MM.1S (cell line): Measurements from ENCODE around the gene IL1RAPL1.

ENCODE experiments used
- DNase-seq: peaks from one replicate; pipeline ENCODE4 v3.0.0-alpha.2; 2015
- H2AFZ ChIP-seq: fragments of 300-600 bp; sonication (generic); 2 replicates; pipeline ENCODE4 v1.6.0; 2016; ENCODE audit warnings: antibody characterized with exemption, low read length
- H3F3A ChIP-seq: fragments of 300-600 bp; sonication (generic); 2 replicates; pipeline ENCODE4 v1.6.1; 2016; ENCODE audit warnings: mild to moderate bottlenecking, antibody characterized with exemption, low read length, moderate library complexity, mixed read lengths; ENCODE audit not compliant: insufficient read depth
- H3K27ac ChIP-seq: fragments of 300-600 bp; sonication (generic); 2 replicates; pipeline ENCODE4 v1.5.1; 2016; ENCODE audit warnings: mild to moderate bottlenecking, low read length
- H3K27me3 ChIP-seq: fragments of 300-600 bp; sonication (generic); replicated peaks from 2 replicates; pipeline ENCODE4 v1.6.0; 2016; ENCODE audit warnings: low read length; ENCODE audit not compliant: insufficient read depth
- H3K36me3 ChIP-seq: fragments of 300-600 bp; sonication (generic); replicated peaks from 2 replicates; pipeline ENCODE4 v1.6.1; 2016; ENCODE audit warnings: mild to moderate bottlenecking, low read length, mixed read lengths; ENCODE audit not compliant: insufficient read depth
- H3K4me1 ChIP-seq: fragments of 300-600 bp; sonication (generic); 2 replicates; pipeline ENCODE4 v1.6.1; 2016; ENCODE audit warnings: low read length, mixed read lengths
- H3K4me2 ChIP-seq: fragments of 300-600 bp; sonication (generic); 2 replicates; pipeline ENCODE4 v1.6.0; 2016; ENCODE audit warnings: low read depth, low read length
- H3K4me3 ChIP-seq: fragments of 300-600 bp; sonication (generic); 2 replicates; pipeline ENCODE4 v1.5.1; 2016; ENCODE audit warnings: low read length, mixed read lengths
- H3K79me2 ChIP-seq: fragments of 300-600 bp; sonication (generic); 2 replicates; pipeline ENCODE4 v1.6.1; 2016; ENCODE audit warnings: mixed run types, low read length, mixed read lengths
- H3K9ac ChIP-seq: fragments of 300-600 bp; sonication (generic); 2 replicates; pipeline ENCODE4 v1.6.1; 2016; ENCODE audit warnings: low read length, mixed read lengths
- H3K9me2 ChIP-seq: fragments of 300-600 bp; sonication (generic); replicated peaks from 2 replicates; pipeline ENCODE4 v1.6.1; 2016; ENCODE audit warnings: mild to moderate bottlenecking, low read length, mixed read lengths; ENCODE audit not compliant: insufficient read depth
- H3K9me3 ChIP-seq: fragments of 300-600 bp; sonication (generic); replicated peaks from 2 replicates; pipeline ENCODE4 v1.6.1; 2016; ENCODE audit warnings: mild to moderate bottlenecking, low read length, mixed read lengths; ENCODE audit not compliant: insufficient read depth
- H4K20me1 ChIP-seq: fragments of 300-600 bp; sonication (generic); 2 replicates; pipeline ENCODE4 v1.6.1; 2016; ENCODE audit warnings: mild to moderate bottlenecking, low read length, moderate library complexity, mixed read lengths; ENCODE audit not compliant: insufficient read depth
- CTCF ChIP-seq: fragments of 300-600 bp; sonication (generic); IDR thresholded peaks from 2 replicates; pipeline ENCODE4 v1.5.1; 2016; ENCODE audit warnings: antibody characterized with exemption, low read length, mixed read lengths
- EZH2 ChIP-seq: fragments of 300-600 bp; sonication (generic); optimal IDR thresholded peaks from 2 replicates; pipeline ENCODE3; 2017; ENCODE audit warnings: low read depth, mild to moderate bottlenecking, antibody characterized with exemption, low read length, mixed read lengths
- EZH2phosphoT487 ChIP-seq: fragments of 300-600 bp; sonication (generic); IDR thresholded peaks from 2 replicates; pipeline ENCODE4 v1.6.1; 2018; ENCODE audit warnings: antibody characterized with exemption, low read length

The IL1RAPL1 gene

DNA sequence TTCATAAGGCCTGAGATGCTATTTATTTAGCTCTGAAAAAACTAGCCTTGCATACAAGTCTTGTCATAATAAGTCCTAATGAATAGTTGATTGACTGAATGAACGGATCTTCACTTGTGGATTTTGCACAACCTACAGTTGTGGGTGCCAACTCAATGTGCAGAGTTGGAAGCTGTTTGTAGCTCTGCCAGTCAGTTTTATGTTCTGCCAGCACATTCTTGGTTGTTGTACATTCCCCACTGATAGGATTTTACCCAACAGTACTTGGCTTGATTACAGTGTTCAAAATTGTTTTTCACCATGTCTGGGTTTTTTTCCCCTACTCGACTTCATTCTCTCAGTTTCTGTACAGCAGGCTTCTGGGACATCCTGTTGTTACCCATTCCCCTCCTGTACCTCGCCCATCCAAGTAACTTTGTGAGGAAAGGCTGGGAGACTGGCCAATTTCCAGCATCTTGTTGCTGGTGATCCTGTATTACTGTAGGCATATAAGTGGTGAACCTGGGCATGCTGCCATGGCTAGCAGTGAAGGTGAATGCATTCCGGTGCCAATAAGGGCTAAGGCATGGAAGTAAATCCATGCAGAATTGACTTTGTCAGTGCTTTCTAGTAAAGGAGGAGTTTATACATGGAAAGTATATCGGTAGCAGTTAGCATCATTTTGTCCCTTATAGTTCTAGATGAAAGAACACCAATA is 22.8 kb downstream of the IL1RAPL1 start:
- H3K9ac ChIP-seq = no peak overlapping the region
- no peaks in the 10 kb centered on the region for H3K4me1 ChIP-seq
- H3K4me3 ChIP-seq = no peak overlapping the region
- H3K27ac ChIP-seq = no peak overlapping the region
- H4K20me1 ChIP-seq = no peaks in the 10 kb centered on the region
- no peak overlapping the region for H2AFZ ChIP-seq
- no peaks in the 10 kb centered on the region for H3K79me2 ChIP-seq
- H3K27me3 ChIP-seq = no peaks in the 10 kb centered on the region
- no peaks in the 10 kb centered on the region for H3K9me3 ChIP-seq
- H3K9me2 ChIP-seq = no peaks in the 10 kb centered on the region
- no peak for DNase-seq
- TF ChIP-seq EZH2 (no peak), EZH2phosphoT487 (no peak)
- H3K4me2 ChIP-seq = no peak overlapping the region
- no peaks in the 10 kb centered on the region for H3F3A ChIP-seq
- H3K36me3 ChIP-seq = no peaks in the 10 kb centered on the region

DNA sequence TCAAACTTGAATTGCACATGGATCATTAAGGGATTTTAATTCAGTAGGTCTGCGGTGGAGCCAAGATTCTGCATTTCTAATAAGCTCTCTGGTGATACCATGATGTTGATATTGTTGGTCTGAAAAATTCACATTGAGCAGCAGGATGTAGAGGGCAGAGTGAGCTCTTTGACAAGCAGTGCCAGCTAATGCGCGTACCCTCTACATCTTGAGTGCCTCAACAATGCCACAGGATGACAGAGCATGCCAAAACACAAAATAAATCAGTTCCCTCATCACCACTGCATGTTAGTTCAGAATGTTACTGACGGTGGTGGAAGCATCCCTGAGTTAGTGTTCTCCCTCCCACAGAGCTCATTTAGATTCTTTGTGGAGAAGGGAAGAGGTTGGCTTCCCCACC is 23.5 kb downstream of the IL1RAPL1 start:
- no peak overlapping the region for H3K4me3 ChIP-seq
- H3K27ac ChIP-seq = no peak overlapping the region
- no peak for DNase-seq
- no peaks in the 10 kb centered on the region for H3F3A ChIP-seq
- H3K27me3 ChIP-seq = no peaks in the 10 kb centered on the region
- no peaks in the 10 kb centered on the region for H3K9me2 ChIP-seq
- H4K20me1 ChIP-seq = no peaks in the 10 kb centered on the region
- no peak overlapping the region for H2AFZ ChIP-seq
- H3K9ac ChIP-seq = no peak overlapping the region
- no peaks in the 10 kb centered on the region for H3K9me3 ChIP-seq
- TF ChIP-seq EZH2phosphoT487 = no peak
- no peak for TF ChIP-seq CTCF
- no peak for TF ChIP-seq EZH2
- H3K36me3 ChIP-seq = no peaks in the 10 kb centered on the region
- no peak overlapping the region for H3K4me2 ChIP-seq
- H3K4me1 ChIP-seq = no peaks in the 10 kb centered on the region
- H3K79me2 ChIP-seq = no peaks in the 10 kb centered on the region

GRCh38 chrX:28613558-28613957 is 26.3 kb downstream of the IL1RAPL1 start:
- no peak overlapping the region for H3K4me3 ChIP-seq
- H3F3A ChIP-seq = no peaks in the 10 kb centered on the region
- no peak overlapping the region for H3K4me2 ChIP-seq
- no peak overlapping the region for H2AFZ ChIP-seq
- no peaks in the 10 kb centered on the region for H3K9me3 ChIP-seq
- H3K79me2 ChIP-seq = no peaks in the 10 kb centered on the region
- H3K36me3 ChIP-seq = no peaks in the 10 kb centered on the region
- TF ChIP-seq EZH2phosphoT487 = no peak
- TF ChIP-seq EZH2 = no peak
- no peak for TF ChIP-seq CTCF
- H3K27me3 ChIP-seq = no peaks in the 10 kb centered on the region
- no peak for DNase-seq
- H3K9me2 ChIP-seq = no peaks in the 10 kb centered on the region
- H3K27ac ChIP-seq = no peak overlapping the region
- H3K9ac ChIP-seq = no peak overlapping the region
- H3K4me1 ChIP-seq = no peaks in the 10 kb centered on the region
- no peaks in the 10 kb centered on the region for H4K20me1 ChIP-seq

DNA sequence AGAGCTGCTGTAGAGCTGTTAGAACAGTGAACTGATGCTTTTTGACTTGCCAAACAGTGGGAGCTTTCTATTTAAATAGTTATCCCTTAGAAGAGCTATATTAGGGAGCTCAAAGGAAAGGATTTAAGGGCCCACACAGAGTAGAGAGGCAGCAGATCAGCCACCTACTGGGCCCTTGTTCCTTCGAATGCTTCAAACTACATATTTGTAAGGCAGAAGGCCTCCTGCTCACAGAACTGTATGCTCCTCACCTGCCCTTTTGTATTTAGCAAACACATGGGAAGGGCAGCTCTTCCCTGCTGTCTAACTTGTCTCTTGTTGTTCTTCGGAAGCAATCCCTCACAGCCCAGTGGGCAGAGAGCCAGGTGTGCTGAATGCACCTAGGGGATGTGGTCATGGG is 38.0 kb downstream of the IL1RAPL1 start:
- H3K27me3 ChIP-seq = no peaks in the 10 kb centered on the region
- DNase-seq = no peak
- no peak overlapping the region for H3K4me3 ChIP-seq
- H2AFZ ChIP-seq = no peak overlapping the region
- H3K4me2 ChIP-seq = no peak overlapping the region
- H4K20me1 ChIP-seq = no peaks in the 10 kb centered on the region
- H3K36me3 ChIP-seq = no peaks in the 10 kb centered on the region
- no peak overlapping the region for H3K9ac ChIP-seq
- H3K9me2 ChIP-seq = no peaks in the 10 kb centered on the region
- no peaks in the 10 kb centered on the region for H3K79me2 ChIP-seq
- H3K4me1 ChIP-seq = no peaks in the 10 kb centered on the region
- TF ChIP-seq EZH2 (no peak), EZH2phosphoT487 (no peak), CTCF (no peak)
- no peaks in the 10 kb centered on the region for H3F3A ChIP-seq
- H3K9me3 ChIP-seq = no peaks in the 10 kb centered on the region
- H3K27ac ChIP-seq = no peak overlapping the region
